Astrocyte of the cerebellum (primary cell): Measurements from ENCODE around the gene TEX101.
"Not testable (repeated sequence)": the region's sequence is repeated elsewhere in the genome, so short reads cannot be mapped to it uniquely, and the experiment has no call there.

Source experiments
- DNase-seq: peaks from one replicate; pipeline ENCODE4 v3.0.0-alpha.2; 2011; ENCODE audit warnings: low read depth
- H3K4me3 ChIP-seq: 2 replicates; pipeline ENCODE4 v1.5.1; 2011; ENCODE audit warnings: mild to moderate bottlenecking, low read depth, low read length, moderate library complexity
- CTCF ChIP-seq: IDR thresholded peaks from 2 replicates; pipeline ENCODE4 v1.5.1; 2012; ENCODE audit warnings: low read length, low read depth, moderate library complexity, mild to moderate bottlenecking; ENCODE audit errors: missing control alignments
- in situ Hi-C: cut with HindIII; loops from 2 replicates; pipeline ENCODE4 v1.10.0; 2017; ENCODE audit warnings: low sequenced_read_pairs

TEX101 gene

GRCh38 chr19:43439032-43439708 lies 24.5 kb downstream of the TEX101 start:
- no peak for TF ChIP-seq CTCF
- in situ Hi-C loops: no loop called here
- DNase-seq: no peak
- no peak overlapping the region for H3K4me3 ChIP-seq

DNA sequence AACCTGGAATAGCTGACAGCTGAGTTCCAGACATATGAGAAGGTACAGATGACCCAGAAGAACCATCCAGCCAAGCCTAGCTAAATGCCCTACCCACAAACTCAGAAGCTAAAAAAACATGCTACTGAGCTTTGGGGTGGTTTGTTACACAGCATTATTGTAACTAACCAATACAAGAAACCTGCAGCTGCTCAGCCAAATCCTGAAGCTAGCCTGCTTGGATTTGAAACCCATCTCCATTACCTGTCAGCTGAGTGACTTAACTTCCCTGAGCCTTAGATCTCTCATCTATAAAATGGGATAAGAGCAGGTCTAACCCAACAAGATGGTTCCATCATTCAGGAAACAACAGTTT lies 25.0 kb downstream of the TEX101 start:
- no peak overlapping the region for H3K4me3 ChIP-seq
- no peak for DNase-seq
- in situ Hi-C loops: no loop called here
- no peak for TF ChIP-seq CTCF

DNA sequence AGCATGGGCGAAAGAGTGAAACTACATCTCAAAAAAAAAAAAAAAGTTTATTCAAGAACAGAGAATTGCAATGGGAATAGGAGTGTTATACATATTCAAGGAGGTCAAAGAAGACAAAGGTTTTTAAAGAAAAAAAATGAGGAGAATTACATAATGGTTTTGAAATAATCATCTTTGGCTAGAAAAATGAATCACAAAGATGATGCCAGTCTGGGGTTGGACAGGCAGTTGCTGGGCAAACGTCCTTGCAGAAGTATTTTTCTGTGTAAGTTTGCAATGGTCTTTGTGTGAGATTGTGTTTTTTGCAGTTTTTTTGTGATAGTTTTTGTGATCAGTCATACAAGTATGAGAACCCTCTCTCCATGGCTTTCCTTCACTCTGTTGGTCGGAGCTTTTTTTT lies 27.0 kb downstream of the TEX101 start:
- in situ Hi-C loops: no loop called here
- TF ChIP-seq CTCF: no peak

DNA sequence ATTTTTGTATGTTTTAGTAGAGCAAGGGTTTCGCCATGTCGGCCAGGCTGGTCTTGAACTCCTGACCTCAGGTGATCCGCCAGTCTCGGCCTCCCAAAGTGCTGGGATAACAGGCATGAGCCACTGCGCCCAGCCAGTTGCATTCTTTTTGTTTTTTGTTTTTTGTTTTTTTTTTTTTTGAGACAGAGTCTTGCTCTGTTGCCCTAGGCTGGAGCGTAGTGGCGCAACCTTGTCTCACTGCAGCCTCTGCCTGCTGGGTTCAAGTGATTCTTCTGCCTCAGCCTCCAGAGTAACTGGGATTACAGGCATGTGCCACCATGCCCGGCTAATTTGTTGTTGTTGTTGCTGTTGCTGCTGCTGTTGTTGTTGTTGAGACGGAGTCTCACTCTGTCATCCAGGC lies 29.4 kb downstream of the TEX101 start:
- DNase-seq, H3K4me3 ChIP-seq, in situ Hi-C loops: not testable (repeated sequence)

More for the DNA sequence above, 27.0 kb downstream of the TEX101 start:
- DNase-seq: no peak
- H3K4me3 ChIP-seq: no peak overlapping the region

GRCh38 chr19:43444531-43445287 lies 30.0 kb downstream of the TEX101 start:
- no peak overlapping the region for H3K4me3 ChIP-seq
- no peak for TF ChIP-seq CTCF
- DNase-seq: no peak
- in situ Hi-C loops: loop anchor here (5.0 kb wide), 1 partner anchor 83 kb away; the partner anchor contains the start of gene ETHE1

- no peak overlapping the region for H3K4me3 ChIP-seq
- no peak for TF ChIP-seq CTCF
- DNase-seq: no peak
- in situ Hi-C loops: loop anchor here (5.0 kb wide), 1 partner anchor 82 kb away; the partner anchor contains the start of gene ETHE1
Observed at GRCh38 chr19:43445426-43445825, 30.7 kb downstream of the TEX101 start.
